GOT3 (cell line): ENCODE measurements around the gene LPGAT1.
"Not testable (repeated sequence)": the region's sequence is repeated elsewhere in the genome, so short reads cannot be mapped to it uniquely, and the experiment has no call there.

ENCODE experiments used
- DNase-seq: peaks from one replicate; lab custom pipeline; 2025; ENCODE audit warnings: mixed read lengths; lab: John Stamatoyannopoulos, UW

LPGAT1 gene

GRCh38 chr1:211705467-211706091 is 125.0 kb downstream of the LPGAT1 start:
- no peak for DNase-seq

DNA sequence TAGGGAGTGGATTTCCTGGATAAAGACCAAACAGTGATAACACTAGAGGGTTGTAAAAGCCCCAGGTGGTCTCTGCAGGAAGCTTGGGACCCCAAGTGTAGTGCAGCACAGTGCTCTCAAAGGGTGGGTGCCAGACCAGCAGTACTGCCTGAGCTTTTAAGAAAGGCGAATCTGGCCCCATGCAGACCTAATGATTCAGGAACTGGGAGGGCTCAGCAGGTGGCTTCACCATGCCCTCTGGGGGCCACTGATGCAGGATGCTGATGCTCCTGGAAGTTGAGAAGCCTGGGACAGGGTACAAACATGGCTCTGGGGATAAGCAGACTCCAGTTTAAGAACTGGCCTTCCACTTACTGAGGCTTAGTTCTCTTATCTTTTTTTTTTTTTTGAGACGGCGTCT is 126.0 kb downstream of the LPGAT1 start:
- DNase-seq = no peak

DNA sequence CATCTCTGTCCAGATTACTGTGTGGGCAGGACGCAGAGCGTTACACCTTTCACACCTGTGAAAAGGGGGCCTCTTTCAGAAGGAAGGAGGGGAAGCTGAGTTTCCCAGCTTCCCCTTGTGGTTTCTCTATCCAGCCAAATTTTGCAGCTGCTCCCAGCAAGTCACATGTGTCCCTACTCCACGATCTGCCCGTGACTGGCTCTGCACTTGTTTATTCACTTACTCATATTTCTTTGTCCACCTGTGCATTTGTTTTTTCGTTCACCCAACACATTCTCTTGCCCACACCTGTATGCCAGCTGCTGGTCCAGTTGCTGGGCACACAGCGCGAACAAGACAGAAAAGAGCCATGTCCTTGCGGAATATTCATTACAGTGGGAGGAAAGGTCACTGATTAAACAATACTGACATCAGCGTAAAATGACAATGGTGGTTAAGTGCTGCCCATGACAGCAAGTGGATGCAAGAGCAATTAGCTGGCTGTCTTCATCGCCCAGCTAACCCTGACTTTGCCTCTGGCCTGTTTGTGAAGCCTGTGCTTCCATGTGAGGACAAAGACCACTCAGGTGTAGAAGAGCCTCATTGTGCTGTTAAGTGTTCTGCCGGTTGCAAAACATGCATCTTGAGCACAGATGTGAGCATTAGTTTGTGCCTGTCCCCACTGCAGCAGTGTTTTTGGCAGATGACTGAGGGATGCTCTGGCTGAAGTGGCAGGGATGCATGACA is 126.6 kb downstream of the LPGAT1 start:
- no peak for DNase-seq

DNA sequence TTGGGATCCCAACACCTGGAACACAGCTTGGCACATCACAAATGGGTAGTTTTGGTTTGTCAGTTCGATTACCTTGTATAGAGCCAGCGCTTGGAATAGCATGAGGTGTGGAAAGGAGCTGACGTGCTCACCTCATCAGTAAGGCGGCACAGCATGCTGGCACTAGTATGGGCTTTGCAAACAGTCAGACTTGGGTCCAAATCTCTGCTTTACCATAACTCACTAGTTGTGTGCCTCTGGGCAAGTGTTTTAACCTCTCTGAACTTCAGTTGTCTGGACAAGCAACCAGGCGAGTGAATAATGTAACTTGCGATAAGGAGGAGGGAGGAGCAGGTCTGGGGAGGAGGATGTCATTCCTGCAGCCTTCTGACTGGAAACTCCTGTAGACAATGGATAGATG is 128.8 kb downstream of the LPGAT1 start:
- no peak for DNase-seq

- DNase-seq = no peak
Observed at GRCh38 chr1:211699059-211699458, 131.5 kb downstream of the LPGAT1 start.

GRCh38 chr1:211698161-211699026 is 132.2 kb downstream of the LPGAT1 start:
- peak; percentile 35 for DNase-seq

DNA sequence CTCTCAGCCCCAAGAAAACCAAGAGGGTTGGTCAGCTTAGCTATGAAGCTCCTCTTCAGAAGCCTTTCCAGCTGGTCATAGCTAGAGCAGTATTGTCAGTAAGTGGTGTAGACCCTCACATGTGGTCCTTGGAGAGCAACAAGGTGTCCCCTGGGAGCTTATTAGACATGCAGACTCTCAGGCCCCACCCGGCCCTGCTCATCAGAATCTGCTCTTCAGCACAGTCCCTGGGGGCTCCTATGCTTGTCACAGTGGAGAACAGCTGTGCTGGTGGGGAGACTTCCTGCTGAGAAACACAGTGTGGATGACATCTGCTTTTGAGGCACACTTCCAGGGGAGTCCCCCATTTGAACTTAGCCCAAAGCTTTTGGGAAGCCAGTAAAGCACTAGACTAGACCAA is 133.2 kb downstream of the LPGAT1 start:
- no peak for DNase-seq

DNA sequence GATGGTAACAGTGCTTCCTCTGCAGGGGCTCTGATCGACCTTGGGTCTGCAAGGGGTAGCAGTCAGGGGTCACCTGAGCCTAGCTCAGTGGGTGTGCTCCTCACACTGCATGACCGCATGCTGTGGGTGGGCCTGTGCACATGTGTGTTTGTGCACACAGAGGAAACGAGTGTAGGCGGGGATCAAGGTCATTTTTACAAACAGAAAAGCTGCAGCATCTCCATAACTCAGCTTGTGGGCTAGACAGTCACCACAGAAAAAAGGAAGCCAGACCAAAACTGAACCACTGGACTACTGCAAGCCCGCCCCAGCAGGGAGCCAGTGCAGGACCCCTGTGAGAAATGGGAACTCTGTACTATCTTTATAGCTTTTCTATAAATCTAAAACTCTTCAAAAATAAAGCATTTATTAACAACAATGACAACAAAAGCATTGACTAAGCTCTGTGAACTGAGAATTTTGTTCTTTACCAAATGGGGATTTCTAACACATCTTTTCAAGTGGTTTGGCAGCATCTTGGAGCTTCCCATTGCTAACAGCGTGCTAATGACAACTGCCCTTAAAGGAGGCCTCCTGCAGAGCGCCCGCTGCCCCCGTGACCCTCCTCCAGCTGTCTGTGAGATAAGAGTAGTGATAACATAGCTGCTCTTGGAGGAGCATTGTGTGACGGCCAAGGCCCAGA is 135.3 kb downstream of the LPGAT1 start:
- DNase-seq = no peak

- not testable (repeated sequence) for DNase-seq
Observed at GRCh38 chr1:211693911-211694310, 136.7 kb downstream of the LPGAT1 start.
